GM19397 (cell line): Measurements from ENCODE around the gene PSMB7.

Experiments used
- ATAC-seq: cut with Tn5 transposase; IDR thresholded peaks from one replicate; pipeline ENCODE4 v1.9.1; 2021; ENCODE audit warnings: mild to moderate bottlenecking, moderate library complexity; ENCODE audit not compliant: unreplicated experiment

The PSMB7 gene

DNA sequence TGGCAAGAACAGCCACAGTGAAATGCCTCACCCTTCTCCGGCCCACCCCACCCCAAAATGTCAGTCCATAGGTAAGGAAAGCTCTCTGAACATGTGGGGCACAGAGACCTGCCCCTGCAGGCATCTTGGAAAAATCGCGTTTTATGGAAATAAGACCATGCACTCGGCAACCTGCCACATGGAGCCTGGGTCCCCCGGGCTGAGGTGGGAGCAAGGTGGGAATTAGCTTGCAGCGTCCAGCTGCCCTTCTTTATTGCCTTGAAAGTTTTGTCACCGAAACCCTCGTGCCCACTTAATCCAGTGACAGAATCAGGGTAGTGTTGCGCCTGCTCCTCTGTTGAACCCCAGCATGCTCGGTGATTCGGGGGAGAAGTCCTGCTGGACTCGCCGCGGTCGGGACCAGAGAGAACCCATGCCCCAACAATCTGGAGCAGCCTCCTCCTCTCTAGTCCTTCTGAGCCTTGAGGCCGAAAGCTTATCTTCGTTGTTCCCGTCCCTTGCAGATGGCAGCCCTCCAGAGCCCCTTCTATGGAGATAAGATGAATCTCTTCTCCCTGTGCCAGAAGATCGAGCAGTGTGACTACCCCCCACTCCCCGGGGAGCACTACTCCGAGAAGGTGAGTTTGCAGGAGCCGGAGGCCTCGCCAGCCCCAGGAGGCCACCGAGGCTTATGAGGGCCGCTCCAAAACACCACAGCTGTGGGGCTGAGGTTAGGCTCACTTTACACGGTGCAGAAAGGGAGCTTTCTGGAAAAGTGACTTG, 67.9 kb downstream of the PSMB7 start:
- no peak for ATAC-seq

DNA sequence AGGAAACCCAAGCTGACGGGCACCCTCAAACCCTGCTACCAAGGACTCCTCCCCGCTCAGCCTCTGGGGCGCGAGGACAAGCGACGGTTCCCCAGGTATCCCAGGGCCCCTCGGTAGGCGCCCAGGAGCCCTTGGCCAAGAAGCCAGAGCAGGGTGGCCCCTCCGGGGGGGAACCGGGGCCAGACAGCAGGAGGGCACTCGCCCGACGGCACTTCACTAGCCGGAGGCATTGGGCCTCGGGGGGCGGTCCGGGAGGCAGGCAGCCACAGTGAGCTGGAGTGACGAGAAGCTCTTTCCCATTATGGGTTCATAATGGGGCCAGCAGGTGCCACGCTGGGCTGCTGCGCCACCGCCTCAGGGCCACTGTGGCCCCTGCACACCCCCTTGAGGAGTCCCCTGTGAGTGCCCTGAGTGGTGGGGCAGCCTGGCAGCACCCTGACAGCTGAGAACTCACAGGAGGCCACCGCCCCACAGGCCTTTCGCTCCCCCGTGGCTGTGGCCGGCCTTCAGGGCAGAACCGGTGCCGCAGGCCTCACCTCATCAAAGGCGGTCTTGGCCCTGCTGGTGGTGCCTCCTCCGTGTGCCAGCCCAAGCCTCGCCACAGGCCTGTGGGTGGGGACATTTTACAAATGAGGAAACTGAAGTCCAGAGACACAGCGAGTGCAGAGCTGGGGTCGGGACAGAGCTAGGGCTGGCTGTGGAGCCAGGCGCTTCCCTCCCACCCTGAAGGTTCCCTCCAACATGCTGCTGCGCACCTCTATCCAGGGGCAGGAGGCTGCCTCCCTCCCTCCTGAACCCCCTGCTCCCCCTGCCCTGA, 68.7 kb downstream of the PSMB7 start:
- no peak for ATAC-seq

DNA sequence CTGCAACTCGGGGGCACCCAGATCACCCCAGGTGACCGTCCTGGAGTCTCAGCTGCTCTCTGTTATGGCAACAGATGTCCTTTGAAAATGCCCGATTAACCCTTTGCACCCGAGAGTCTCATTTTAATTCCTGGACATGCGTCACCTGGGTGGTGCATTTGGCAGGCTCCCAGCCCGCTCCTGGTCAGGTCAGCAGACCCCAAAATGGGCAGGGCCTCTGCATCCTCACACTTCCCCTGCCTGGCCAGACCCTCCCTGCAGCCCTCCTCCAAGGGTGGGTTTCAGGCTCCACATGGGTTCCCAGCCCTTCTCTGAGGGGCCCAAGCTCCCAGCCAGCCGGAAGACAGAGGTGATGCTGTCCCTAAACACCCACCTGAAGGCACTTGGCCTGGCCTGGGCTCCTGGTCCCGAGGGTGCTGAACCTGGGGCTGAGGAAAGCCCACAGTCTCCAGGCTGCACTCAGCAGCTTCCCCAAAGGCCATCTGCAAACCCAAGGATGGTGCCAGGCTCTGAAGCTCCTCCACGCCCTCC, 69.4 kb downstream of the PSMB7 start:
- ATAC-seq, result no peak

DNA sequence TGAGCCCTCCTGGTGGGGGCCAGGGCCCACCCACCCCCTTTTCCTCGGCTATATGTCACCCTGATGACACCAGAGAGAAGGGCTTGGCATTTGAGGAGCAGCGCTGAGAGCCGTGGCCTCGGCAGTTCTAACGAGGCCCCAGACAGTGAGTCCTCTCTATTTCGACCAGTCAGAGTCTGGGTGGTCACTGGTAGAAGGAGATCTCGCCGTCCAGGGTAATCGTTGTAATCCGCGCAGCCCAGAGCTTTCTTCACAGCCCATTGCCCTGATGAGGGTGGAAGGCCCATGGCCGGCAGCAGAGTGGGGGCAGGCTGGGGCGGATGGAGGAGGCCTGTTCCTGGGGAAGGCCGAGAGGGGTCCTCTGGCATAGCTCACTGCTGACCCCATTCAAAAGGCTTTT, 70.2 kb downstream of the PSMB7 start:
- ATAC-seq, result no peak

DNA sequence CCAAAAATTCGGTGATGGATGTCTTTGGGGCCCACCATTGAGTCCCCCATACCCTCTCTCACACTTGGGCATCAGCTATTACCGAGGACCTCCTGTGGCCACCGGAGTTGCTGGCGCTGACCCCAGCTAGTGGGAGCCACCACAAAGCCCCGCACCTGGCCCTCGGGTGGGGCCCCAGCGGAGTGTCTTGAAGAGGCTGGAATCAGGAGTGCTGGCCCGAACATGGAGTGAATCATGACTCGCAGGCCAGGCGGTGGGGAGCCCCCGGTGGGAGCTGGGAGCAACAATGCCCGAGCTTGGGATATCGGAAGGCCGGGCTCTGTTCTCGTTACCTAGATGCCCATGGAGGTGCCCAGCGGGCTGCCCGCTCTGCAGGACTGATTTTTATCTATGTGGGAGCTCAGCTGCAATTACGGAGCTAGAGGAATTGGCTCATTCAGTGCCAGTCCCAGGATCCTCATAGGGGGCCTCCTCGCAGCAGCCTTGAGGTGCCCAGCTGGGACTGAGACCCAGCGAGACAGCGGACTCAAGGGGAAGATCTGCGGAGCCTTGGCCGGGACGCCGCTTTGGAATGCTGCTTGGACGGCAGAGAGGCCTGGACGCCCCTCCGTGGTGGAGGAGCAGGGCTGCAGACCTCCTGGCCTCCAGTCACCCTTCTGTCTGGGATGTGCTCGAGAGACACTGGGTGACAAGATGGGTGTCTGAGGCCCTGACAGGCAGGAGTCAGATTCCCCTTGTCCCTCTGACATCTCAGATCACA, 70.8 kb downstream of the PSMB7 start:
- no peak for ATAC-seq

DNA sequence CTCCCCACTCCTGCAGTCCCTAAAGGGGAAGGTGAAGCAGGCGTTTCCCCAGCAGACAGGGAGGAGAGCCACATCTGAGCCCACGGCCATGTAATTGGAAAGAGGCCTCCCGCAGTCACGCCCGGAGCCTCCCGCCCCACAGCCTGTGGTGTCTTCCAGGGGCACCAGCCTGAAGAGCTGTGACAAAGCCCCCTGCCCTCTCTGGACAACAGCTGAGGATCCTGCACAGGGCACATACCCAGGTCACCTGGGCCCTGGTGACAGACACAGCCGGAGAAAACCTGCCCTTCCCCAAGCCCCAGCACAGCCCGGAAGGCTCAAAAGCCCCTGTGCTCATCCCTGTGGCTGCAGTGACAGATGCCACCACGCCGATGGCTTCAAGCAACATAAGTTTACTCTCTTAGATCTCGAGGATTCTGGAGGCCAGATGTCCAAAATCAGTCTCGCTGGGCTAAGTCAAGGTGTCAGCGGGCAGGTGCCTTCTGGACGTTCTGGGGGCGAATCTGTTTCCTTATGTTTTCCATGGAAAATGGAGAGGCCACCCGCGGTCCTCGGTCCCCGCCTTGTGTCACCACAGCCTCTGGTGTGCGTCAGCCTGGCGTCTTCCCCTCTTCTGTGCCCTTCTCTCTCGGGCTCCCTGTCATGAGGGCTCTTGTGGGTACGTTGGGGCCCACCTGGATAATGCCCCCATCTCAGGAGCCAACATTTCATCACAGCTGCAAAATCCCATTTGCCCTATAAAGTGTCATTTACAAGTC, 71.5 kb downstream of the PSMB7 start:
- no peak for ATAC-seq

DNA sequence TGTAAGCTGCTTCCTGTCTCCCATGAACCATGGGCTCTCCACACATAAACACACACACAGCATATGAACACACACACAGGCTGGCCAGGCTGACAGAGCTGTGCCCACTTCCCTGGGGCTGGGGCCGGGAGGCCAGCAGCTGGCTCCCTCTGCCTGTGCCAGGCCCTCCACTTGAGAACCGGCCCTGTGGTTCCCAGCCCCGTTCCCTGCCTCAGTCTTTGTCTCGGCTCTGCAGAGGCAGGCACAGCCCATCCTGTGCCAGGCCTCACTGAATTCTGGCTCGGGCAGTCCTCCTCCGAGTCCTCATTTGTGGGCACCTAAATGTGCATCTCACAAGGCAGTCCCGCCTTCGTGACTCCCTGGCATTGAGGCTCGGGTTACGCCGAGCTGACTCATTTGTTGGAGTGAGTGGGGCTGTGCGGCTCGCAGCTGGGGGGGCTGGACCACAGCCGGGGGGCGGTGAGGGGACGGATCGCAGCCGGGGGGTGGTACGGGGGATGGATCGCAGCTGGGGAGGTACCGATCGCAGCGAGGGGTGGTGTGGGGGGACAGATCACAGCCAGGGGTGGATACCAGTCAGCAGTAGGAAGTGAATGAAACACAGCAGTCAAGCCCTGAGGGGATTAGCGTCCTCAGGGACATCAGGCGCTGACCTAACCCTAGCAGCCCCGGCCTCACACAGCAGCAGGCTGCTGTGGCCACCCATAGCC, 72.3 kb downstream of the PSMB7 start:
- no peak for ATAC-seq

DNA sequence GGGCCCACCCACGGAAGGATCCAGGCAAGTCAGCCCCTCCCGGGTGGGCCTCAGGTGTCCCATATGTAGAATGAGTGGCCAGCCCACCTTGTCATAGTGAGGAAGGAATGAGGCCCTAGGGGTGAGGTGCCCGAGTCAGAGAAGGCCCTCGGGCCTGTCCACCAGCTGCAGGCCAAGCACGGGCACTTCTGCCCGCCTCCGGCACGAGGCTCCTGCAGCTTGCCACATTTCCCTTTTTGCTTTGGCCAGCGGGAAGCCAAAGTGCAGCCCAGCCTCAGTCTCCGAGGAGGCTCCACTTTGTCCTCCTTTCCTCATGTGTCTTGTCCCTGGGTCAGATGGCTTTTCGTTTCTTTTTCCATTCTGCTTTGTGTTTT, 72.9 kb downstream of the PSMB7 start:
- no peak for ATAC-seq

DNA sequence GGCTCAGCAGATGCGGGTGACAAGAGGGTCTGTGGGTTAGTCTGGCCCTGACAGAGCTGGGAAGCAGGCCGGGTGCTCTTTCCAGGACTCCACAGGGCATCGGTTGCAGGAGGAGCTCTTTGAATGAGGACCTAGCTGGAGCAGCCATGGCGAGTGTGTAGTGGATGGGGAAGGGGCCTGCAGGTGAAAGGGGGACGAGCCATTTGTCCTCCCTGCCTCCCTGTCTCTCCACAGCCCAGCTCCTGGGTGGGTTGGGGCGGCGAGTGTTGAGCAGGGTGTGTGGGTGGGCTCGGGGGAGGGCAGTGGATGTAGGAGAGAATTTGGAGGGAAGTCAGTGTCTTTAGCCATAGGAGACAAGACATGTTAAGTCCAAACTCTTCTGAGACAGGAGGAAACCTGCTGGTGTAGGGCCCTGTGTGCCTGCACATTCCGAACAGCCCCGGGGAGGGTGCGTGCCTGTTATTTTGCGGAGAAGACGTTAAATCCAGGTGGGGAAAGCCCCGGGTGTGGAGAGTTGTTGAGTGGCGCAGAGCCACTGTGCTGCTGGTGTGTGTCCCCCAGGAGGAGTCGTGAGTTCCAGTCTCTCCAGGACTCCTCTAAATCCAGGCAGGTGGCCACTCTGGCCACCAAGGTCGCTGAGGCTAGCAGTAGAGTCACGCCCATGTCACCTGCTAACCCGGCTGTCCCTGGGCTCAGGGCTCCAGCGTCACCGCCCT, 73.6 kb downstream of the PSMB7 start:
- no peak for ATAC-seq

DNA sequence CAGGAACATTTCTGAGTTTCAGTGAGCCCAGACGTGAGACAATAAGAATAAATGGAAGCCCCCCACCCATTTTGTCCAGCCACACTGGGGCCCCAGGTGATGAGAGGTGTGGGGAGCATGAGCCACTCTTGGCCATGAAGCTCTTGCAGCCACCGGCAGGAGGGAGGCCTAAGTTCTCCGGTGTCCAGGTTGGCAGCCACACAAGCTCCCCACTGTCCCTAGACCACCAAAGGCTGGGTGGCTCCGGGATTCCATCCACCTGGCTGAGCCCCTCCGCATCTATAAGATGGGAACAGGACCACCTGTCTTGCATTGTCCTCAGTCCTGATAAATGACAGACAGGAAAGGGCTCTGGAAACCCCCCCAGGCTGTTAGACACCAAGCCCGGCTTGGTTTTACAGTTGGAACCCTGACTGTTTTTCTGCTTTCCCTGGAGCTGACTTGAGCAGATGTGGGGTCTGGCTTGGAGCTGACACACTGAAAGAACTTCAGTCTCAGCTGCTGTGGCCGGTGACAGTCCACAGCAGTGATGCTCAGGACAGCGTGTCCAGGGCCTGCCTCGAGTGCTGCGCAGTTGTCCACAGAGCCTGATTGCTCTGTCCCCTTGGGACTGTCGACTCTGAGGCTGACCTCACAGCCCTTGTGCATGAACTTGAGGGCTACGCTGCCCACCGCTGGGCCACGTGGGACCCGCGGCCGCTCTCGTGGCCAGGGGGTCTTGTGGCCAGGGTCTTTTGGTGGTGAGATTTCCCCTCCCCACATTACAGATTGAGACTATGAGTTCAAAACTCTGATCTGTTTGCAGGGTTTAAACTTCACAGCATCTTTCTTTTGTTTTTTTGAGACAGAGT, 74.8 kb downstream of the PSMB7 start:
- no peak for ATAC-seq

DNA sequence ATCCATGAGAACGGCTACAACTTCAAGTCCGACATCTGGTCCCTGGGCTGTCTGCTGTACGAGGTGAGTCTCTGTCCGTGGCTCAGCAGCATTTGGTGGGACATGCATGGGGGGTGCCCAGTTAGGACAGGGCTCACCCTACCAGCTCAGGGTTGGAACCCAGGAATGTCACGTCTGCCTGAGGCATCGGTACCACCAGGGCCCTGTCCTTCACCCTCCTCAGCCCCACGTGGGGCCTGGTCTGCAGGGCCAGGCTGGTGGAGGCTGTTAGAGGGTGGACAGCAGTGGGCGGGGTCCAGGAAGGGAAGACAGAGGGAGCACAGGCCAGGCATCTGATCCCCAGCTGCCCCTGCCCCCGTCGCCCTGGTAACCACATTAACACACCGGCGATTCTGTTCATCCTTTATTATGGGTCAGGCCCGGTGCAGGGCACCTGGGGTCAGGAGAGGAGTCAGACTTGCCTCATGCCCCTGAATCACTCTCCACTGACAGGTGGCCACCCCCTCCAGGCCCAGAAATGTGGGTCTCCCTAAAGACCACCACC, 75.6 kb downstream of the PSMB7 start:
- ATAC-seq, result no peak

DNA sequence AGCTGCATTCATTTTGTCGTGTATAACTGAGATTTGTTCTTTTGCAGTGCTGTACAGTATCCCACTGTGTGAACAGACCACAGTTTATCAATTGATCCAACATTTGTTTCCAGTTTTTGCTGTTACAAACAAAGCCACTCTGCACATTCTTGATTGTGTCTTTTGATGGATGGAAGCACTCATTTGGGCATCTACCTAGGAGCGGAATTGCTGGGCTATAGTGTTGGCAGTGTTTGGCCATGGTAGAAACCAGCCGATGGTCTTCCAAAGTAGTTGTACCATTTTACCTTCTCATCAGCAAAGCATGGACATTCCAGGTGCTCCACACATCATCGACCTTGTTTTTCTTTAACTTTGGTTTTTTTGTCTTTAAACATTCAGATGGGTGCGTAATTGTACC, 77.7 kb downstream of the PSMB7 start:
- ATAC-seq, result no peak

DNA sequence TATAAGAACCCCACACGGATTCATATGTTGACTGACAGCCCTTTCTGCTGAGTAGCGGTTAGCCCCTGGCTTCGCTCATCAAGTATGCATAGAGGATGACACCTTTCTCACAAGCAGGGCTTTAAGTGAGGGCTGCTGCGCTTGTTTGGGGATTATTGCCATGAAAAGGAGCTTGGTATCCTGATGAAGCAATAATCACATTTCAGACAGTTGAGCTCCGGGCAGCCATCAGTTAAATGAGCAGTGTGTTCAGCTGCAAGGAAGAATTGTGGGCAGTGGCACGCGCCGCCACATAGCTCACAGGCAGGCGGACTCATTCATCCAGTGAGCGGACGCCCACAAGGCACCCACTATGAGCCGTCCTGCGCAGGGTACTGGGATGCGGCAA, 79.9 kb downstream of the PSMB7 start:
- no peak for ATAC-seq

DNA sequence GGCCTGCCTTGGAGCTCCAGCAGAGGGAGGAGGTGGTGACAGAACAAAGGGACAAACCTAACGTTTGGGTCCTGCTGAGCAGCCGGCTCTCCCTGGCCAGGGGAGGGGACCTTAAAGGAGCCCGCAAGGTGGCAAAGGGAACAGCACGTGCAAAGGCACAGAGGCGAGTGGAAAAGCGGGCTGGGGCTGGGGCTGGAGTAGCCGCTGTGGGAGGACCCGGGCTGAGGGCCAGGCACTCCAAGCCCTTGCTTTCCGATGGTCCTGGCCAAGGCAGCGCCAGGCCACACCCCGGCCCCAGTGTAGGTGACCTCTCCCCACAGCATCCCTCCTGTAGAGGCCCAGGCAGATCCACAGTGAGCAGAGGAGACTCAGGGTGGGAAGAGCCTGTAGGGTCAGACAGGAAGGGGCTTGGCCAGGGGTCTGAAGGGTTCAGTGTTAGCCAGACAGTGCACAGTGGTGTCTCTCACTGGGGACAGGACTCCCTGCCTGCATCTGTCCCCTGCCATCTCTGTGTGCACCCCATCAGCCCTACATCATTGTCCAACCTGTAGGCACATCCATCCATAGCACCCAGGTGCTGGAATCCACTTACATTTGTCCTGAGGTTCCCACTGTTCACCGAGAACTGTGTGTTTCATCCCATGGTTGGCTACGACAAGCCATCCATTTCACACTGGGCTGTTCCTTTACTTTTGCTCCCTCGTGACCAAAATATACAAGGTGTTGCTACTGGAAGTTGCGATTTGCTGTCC, 80.5 kb downstream of the PSMB7 start:
- no peak for ATAC-seq

DNA sequence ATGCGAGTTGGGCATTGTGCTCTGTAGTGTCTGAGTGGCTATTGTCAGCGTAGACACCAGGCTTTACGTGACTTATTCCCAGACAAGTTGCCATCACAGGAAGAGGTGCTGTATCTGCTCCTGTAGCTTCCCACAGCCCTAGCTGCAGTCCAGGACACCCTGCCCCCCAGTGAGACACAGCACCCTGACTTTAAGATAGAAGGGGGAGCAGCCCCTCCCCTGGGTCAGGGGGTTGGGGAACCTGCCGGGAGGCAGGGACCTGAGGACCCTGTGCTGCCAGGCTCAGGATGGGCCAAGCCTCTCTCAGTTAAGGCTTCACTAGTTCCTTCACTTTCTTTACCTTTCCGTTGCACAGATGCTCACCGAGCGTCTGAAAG, 82.1 kb downstream of the PSMB7 start:
- no peak for ATAC-seq

DNA sequence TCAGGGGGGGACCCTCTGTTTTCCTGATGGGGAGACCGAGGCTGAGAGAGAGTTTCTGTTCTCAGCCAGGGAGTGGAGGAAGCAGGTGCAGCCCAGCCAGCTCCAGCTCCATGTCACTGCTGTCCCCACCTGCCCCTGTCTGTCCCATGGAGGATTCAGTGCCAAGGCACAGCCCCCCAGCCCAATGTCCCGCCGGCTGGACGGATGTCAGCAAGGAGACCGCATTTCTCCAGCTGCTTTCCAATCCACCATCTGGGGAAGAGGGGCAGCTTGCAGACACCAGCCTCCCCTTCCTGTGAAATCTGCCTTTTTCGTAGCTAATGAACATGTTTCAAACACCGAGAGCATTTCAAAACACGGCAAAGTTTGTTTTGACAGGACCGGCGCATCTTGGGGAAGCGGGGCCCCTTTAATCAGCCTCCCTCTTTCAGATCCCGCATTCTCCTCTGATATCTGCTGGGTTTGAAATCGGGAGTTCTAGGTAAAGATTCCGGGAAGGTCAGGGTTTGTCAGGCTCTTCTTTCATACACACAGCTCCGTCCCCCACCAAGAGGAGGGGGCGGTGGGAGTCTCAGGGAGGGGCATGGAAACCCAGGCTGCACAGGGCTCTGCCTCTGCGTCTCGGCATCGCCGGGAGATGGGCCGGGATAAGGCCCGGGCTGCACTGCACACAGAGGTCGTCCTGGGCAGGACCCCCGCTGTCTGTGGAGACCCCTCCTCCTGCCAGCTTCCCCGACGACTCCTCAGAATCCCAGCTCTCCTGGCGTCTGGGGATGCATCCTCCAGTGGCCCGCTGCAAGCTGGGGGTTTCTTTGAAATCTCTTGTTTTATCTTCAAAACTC, 82.7 kb downstream of the PSMB7 start:
- ATAC-seq, result no peak

DNA sequence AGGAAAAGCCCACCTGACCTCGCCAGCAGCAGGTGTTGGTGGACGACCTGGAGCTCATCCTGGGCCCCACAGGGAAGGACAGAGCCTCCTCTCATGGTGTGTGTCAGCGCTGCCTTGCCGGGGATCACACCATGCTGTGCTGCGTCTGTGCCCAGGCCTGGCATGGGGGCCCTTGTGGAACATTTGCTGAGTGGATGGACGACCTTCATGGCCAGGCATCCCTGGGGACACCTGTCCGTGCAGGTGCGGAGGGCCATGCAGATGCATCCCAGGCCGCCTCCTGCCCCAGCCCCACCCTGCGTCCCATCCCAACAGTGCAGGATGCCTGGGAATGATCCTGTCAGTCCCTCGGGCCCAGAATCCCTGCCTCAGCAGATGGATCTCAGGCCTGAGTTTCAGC, 83.7 kb downstream of the PSMB7 start:
- ATAC-seq, result no peak
